Retinal pigment epithelial cell (primary cell): ENCODE measurements around the gene S1PR3.

Source experiments
- DNase-seq: peaks from one replicate; pipeline ENCODE4 v3.0.0-alpha.2; 2010; ENCODE audit warnings: low read depth
- H3K4me3 ChIP-seq: 2 replicates; pipeline ENCODE4 v1.5.1; 2011; ENCODE audit warnings: mild to moderate bottlenecking, low read length, control low read depth, moderate library complexity
- CTCF ChIP-seq: conservative IDR thresholded peaks from 2 replicates; pipeline ENCODE4 v1.5.1; 2011; ENCODE audit warnings: low read depth, low read length, control low read depth, inconsistent platforms

The S1PR3 gene

GRCh38 chr9:89037346-89037745 is 46.1 kb downstream of the S1PR3 start:
- no peak overlapping the region for H3K4me3 ChIP-seq
- TF ChIP-seq CTCF = no peak
- no peak for DNase-seq

- no peak overlapping the region for H3K4me3 ChIP-seq
- DNase-seq = no peak
- no peak for TF ChIP-seq CTCF
Observed at GRCh38 chr9:89037891-89038290, 46.6 kb downstream of the S1PR3 start.

- TF ChIP-seq CTCF = no peak
- no peak overlapping the region for H3K4me3 ChIP-seq
- no peak for DNase-seq
Observed at GRCh38 chr9:89038382-89039103, 47.3 kb downstream of the S1PR3 start.

GRCh38 chr9:89039104-89039465 is 47.8 kb downstream of the S1PR3 start:
- no peak for TF ChIP-seq CTCF
- DNase-seq = no peak
- no peak overlapping the region for H3K4me3 ChIP-seq

- no peak overlapping the region for H3K4me3 ChIP-seq
- TF ChIP-seq CTCF = no peak
- DNase-seq = no peak
Observed at GRCh38 chr9:89039664-89040063, 48.4 kb downstream of the S1PR3 start.

GRCh38 chr9:89042984-89043383 is 51.7 kb downstream of the S1PR3 start:
- no peak overlapping the region for H3K4me3 ChIP-seq
- DNase-seq = no peak
- no peak for TF ChIP-seq CTCF

GRCh38 chr9:89044104-89044503 is 52.8 kb downstream of the S1PR3 start:
- no peak for TF ChIP-seq CTCF
- no peak overlapping the region for H3K4me3 ChIP-seq
- DNase-seq = no peak
